NCI-H146 treated with DMSO at 0.1 percent for 48 hours (cell line): ENCODE data around the gene CBLB.
"Not testable (repeated sequence)": the region's sequence is repeated elsewhere in the genome, so short reads cannot be mapped to it uniquely, and the experiment has no call there.

Experiments
- DNase-seq: peaks from one replicate; lab custom pipeline; 2025; ENCODE audit not compliant: unreplicated experiment; lab: John Stamatoyannopoulos, UW

Gene CBLB

DNA sequence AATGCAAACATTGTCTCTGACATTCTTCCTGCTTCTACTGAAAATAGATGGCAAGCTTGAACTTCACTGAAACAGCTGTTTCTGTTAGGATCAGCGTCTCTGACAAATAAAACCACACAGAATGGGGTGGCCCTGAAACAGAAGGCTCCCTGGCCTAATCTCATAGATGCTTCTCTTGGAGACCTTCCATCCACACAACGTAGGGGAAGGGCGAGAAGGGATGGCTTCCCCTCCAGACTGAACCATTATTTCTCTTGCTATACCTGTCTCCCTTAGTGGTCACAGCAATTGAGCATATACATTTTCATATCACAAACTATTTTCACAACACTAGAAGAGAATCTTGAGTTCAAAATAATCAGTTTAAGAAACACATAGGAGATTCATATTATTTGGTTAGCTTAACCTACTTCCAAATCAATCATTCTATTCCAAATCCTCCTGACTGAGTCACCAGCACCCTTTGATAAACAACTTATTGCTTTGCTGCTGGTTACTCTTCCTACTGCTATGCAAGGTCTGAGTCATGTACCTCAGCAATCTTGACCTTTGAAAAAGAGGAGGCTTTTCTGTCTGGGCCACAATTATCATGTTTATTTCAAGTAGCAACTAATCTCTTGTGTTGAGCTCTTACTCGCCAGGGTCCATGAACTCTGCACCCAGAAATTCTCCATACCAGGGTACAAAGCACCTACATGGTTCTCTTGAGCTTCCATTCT is 45.5 kb downstream of the CBLB start:
- DNase-seq, result no peak

DNA sequence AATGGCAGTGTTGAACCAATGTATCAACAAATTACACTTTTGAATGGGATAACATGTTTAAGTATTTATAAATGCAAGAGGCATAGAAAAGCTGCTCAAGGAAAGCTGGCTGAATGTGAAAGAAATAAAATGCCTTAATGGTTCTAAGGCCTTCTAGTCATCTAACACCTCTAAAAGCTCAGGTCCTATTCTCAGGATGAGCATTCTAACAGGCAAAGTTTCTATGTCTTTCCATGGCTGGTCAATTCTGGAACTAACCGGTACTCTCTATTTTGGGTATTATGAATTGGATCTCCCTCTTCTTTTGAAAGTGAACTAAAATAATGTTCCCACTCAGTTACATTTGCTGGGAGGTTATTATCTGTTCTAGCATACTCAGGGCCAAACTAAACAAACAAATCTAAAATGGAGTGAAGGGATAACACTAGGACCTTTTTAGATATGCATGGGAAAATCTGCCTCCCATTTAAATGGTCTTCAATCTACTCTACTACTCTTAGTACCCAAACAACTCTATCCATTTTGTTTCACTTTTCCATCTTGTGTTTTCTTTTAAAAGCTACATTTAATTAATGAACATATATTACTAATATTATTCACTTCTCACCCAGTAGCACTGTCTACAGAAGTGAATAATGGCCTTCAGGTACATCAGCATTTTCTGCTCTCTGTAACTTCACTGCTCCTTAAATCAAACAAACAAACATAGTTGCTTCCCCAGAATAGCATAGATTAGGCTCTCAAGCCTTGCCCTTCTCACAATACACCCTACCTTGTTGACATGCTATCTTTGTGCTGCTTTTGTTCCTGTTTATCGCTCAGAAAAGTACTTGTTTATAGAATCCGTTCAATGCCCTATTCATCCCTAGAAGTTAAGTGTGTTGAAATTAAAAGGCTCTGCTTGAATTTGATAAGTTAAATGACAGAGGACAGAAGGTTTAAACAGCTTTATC is 46.4 kb downstream of the CBLB start:
- no peak for DNase-seq

DNA sequence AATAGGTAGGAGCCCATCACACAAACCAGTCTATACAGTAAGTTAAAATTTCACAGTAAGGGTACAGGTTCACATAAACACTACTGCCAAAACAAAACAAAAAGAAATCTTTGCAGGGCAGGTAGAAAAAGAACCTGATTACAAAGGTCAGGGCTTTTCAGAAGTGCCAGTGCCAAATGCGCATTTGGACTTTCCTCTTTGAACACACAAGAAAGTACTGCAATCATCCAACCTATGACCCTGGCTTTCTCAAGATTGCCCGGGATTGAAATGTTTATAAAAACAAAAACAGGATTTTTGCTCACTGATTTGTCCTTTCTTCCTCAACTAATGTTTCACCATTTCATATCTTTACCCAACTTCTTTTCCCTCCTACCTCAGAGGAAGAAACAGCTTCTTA is 47.4 kb downstream of the CBLB start:
- no peak for DNase-seq

DNA sequence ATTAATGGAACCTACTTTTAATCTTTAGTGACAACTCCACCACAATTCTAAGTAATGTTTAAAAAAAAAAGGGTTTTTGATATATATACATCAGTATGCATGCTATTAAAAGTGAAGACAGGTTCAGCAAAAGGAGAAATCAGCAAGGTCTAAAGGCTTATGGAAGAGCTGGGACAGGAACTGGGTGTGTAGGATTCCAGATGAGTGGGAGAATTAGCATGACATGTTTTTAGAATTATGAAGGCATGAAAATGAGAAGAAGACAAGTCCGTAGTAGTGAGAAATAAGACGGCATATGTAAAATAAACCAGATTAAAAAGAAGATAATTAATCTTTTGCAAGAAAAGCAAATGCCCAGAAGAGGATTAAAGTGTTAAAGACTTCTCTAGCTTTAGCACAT is 52.0 kb downstream of the CBLB start:
- no peak for DNase-seq

DNA sequence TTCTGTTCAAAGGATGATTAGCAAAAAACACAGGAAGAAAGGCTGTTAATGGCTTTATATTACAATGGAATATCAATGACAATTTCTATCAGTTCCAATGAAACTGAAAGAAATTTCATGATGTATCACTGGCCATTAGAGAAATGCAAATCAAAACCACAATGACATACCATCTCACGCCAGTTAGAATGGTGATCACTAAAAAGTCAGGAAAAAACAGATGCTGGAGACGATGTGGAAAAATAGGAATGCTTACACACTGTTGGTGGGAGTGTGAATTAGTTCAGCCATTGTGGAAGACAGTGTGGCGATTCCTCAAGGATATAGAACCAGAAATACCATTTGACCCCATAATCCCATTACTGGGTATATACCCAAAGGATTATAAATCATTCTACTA is 53.5 kb downstream of the CBLB start:
- DNase-seq, result not testable (repeated sequence)

DNA sequence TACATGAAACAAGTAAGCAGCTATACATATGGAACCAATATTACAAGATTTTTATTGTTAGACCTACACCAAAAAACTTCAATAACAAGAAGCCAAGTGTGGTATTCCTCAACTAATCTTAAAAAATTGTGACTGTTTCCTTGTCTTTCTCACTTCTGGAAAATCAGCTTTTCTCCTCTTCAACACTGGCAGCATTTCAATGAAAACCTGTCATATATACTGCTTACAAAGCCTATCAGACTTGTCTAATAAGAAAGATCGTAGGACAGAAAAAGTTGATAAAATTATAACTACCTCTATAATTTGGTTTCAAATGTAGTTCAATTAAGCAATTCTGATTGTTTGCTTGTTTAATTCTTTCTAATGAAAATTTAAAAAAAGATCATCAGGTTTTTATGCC is 55.1 kb downstream of the CBLB start:
- DNase-seq, result no peak

DNA sequence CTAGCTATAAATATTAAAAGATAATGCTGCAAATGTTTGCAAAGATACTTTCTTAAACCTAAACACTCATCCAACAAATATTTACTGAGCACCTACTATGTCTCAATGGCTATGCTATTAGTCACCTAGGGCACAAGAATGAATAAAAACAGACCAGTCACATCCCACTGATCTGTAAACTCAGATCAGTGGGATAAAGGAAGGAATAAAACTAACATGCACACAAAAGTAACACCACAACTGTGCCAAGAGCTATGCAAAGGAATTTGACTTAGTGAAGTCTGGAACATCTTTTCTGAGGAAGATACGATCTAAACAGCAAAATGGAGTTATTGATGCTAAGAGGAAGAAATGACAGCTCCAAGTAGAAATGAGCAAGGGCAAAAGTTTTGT is 56.6 kb downstream of the CBLB start:
- no peak for DNase-seq

DNA sequence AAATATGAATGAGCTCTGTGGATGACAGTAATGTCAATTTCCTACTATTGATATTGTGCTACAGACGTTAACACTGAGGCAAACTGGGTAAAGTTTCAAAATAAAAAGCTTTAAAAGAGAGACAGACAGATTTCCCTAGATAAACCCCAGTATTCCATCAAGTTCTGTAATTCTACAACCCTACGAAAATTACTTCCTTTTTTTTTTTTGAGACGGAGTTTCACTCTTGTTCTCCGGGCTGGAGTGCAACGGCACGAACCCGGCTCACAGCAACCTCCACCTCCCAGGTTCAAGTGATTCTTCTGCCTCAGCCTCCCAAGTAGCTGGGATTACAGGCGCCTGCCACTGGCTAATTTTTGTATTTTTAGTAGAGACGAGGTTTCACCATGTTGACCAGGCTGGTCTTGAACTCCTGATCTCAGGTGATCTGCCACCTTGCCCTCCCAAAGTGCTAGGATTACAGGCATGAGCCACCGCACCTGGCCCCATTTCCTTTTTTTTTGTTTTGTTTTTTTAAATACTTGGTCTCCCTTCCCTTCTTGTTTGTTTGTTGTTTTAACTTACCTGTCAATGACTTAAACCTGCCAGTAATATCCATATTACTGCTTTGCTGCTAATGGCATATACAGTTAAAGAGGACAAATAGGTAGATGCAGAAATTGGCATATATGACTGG is 57.2 kb downstream of the CBLB start:
- no peak for DNase-seq

DNA sequence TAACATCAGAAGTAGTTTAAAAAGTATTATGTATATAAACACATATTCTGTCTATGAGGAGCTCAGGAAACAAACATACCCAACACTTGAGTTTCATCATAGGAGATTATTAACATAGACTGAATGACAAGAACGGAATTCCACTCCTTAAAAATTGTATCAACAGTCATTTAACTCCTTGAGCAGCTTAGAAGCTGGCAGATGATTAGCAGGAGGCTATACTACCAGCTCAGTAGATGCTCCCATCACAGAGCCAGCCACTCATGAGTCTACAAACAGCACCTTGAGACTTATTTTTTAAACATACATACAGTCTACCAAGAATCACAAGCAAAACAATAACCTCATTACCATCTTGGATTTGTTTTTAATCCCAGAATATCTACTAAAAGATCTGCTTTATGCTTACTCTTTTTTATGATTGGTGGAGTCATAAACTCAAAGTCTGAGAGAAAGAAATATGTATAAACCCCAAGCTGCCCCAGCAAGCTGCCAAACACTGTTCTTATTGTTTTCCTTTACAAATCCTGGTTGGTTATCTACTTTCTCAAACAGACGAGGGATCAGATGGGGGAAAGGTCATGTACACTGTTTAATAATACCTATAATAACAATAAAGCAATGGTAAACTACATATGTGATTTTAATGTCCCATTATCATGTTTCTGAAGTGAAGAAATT is 59.5 kb downstream of the CBLB start:
- no peak for DNase-seq

DNA sequence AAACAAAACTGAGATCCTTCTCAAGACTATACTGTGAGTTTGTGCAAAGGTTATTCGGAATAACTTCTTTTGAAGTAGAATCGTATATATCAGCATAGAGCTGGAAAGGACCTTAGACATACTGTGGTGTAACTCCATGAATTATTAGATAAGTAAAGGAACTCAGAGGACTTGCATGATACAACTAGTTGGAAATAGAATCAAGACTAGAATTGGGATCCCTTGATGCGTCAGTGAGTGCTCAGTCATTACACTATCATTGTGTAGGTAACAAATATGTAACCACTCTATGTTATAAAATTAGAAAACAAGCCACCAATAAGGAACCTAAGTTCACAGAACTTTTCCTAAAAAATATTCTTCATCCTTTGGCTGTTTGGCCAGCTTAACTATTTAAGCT is 61.1 kb downstream of the CBLB start:
- no peak for DNase-seq

DNA sequence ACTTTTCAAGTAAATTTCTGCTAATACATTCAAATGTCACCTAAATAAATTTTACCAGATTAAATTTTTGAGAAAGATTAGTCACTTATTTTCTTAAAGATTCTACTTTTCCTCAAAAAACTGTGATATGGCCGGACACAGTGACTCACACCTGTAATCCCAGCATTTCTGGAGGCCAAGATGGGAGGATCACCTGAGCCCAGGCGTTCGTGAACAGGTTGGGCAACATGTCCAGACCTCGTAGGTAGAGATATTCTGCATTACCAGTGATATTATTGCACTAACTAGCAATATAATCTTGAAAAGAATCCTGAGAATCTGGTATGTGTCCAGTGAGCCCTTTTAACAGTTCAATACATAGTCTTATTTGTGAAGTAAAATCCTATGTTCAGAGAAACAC is 61.7 kb downstream of the CBLB start:
- DNase-seq, result no peak

DNA sequence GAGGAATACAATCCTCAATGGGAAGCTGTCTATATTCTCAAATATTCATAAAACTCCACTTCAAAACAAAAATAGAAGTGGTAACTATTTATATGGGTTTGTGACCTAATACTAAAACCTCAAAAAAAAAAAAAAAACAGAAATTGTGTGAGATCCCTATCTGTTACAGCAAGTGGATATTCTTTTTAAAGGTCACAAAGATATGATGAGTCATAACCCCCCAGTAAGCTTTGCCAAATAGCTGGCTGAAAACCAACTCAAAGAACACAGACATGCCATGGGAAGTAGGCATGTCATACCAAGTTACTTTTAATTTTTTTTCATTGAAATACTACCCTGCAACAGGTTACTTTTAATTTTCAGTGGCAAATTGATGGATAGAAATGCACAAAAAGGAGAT is 62.5 kb downstream of the CBLB start:
- DNase-seq, result no peak

DNA sequence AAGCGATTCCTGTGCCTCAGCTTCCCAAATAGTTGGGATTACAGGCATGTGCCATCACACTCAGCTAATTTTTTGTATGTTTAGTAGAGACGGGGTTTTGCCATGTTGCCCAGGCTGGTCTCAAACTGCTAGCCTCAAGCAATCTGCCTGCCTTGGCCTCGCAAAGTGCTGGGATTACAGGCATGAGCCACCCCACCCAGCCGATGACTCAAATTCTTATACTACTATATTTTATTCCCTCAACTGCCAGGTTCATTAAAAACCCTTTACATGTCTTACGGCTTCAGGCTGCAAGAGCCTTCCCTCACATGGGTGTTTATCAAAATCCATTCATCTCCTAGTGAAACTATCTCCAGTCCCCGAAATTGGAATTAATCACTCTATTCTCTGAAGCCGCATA is 63.4 kb downstream of the CBLB start:
- DNase-seq, result no peak

DNA sequence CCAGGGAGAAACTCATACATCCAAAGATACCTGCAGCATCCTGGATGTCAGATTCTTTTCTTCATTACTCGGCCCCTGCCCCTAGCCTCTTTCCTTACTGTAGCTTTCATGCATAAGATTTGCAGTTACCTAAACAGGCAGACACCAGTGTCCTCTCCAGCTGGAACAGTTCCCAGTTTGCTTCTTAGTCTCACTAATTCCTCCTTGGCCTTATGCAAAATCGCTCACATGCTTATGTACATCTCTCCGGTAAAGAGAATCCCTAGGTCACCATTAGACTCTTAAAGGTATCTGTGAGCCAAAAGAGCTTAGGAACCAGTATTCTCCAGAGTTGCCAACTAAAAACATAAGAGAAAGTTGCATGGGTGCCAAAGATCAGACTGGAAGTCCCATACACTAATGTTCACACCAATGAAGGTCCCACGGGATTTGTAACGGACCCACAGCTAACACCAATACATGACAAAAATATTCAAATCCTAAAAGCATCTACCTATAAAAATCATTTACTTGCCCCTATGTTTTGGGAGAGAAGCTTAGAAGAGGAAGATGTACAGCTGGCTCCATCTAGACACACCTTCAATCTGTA is 66.6 kb downstream of the CBLB start:
- DNase-seq, result no peak

DNA sequence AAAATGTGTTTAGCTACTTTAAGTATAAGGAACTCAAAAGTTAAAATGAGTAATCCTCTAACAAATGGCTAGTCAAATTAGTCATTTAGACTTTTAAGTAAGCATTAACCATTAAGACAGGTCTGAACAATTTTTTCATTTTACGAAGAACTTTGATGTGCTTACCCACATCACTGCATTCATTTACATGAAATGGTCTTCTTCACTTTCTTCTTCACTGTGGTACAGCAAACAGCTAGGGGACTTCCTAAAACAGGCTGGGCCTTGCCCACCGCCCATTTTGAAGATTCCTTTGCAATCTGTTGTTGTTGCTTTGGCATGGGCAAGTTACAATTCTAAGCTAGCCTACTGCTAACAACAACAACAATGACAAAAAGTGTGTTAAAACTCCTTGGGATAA is 67.4 kb downstream of the CBLB start:
- DNase-seq, result no peak

DNA sequence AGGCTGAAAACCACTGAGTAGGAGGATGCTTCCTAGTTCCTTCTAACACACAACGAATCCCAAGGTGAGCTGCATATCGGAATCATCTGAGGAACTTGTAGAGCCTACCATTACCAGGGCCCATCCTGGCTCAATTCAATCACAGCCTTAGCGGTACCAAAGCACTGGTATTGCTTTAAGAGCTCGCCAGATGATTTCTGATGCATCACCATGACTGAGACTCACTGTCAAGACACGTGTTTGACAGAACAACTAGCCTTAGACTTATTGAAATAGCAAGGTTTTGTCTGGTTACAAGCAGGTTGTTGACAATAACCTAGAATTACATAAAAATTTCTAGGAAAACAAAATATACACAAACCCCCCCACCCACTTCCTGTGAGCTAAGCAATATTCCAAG is 68.5 kb downstream of the CBLB start:
- no peak for DNase-seq

DNA sequence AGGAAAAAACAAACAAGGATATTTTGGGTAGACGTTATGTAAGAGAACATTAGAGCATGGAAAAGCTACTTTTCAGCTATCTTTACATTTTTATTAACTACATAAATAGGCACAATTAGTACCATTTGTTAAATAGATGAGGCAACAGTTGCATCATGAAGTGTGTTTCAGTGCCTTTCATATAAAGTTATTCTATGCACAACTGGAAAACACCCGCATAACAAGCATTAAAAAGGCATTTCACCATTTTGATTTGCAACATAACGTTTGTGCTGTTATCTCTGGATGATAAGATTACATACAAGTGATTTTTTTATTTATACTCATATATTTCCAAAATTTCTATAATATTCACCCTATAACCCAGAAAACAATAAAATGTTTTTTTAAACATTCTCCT is 69.5 kb downstream of the CBLB start:
- DNase-seq, result no peak

DNA sequence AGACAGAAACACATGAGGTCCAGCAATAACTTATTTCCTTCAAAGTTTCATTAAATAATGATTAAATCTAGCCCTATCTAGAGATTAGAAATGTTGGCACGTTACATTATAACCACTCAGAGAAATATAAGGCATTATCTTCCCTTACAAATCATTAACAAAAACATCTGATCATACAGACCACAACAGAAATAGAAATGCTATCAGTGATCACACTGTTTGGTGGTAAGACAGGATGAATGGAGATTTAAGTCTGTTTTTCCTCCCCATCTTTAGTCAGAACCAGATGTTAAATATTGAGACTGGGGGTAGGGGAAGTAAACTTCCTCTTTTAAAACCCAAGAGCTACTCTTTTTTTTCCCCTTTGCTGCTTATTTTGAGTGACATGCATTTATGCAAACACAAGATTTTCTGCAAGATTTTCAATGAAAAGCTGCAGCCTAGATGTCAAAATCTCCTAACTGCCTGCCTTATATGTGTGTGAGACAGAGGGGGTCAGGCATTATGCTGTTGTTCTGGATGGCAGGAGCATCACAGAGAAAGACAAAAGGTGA is 70.4 kb downstream of the CBLB start:
- no peak for DNase-seq

DNA sequence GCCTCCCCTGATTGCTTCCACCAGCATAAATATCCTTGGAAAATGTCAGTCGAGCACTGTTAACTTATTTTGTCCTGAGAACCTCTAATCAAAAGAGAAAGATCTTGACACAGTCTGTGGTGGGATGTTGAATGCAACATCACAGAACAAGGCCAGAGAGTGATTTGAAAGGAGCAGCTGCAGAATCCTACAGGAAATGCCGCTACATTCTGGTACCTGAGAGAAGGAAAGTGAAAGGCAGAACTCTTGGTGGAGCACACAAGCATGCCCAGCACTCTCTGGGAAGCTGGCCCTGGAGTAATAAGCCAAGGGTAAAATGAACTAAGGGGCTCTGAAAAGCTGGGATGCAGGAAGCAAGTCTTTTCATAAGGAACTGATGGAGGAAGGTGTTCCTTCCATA is 75.8 kb downstream of the CBLB start:
- no peak for DNase-seq

DNA sequence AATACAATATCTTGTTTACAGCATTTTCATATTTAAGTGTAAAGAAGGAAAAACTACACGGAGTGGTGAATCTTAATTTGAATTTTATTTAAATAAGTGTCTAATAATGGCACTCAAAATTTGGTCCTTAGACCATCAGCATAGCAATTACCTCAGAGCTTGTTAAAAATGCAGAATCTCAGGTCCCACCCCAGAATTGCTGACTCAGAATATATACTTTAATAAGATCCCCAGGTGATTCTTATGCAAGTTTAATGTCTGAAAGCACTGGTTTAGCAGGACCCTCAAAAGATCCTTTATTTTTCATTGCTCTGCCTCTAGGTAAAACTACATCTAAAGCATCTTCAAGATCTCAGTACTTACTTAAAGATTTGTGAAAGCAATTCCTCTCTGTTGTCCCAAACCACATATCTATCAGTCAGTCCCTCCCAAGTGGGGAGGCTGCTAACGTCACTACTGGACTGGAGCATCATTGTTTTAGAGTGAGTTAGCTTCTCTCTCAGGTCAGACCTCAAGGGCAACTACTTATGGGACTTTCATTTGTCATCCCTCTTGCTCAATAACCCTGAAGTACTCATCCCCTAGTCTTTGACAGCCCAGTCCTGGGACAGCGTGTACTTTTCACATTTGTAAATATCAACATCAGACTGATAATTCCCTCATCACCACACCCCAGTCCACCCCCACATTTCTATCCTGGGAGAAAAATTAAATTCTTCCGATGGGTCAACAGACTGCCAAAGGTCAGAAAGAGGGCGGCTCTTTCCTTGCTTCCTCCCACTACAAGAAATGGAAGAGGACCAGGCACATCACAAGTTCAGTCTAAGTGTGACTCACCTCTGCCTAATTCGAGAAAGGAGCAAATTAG is 76.7 kb downstream of the CBLB start:
- no peak for DNase-seq
